Fibroblast of lung (primary cell): ENCODE measurements around the gene RERE.

Experiments used
- EZH2 ChIP-seq: IDR thresholded peaks from 2 replicates; pipeline ENCODE4 v1.5.1; 2012; ENCODE audit warnings: low read length, control low read depth, mild to moderate bottlenecking; ENCODE audit errors: missing control alignments
- TF ChIP-seq, protein P1 (sequence below), 2 donors: IDR thresholded peaks in 1 of 2; conservative IDR thresholded peaks in 1 of 2; 1 replicate in 1 of 2; 2 replicates in 1 of 2; pipeline ENCODE4 v1.5.1; 2011 to 2012; ENCODE audit warnings: low read length in 2 of 2, control low read depth in 1 of 2, inconsistent platforms in 1 of 2, low read depth in 1 of 2, mild to moderate bottlenecking in 1 of 2

DNA sequence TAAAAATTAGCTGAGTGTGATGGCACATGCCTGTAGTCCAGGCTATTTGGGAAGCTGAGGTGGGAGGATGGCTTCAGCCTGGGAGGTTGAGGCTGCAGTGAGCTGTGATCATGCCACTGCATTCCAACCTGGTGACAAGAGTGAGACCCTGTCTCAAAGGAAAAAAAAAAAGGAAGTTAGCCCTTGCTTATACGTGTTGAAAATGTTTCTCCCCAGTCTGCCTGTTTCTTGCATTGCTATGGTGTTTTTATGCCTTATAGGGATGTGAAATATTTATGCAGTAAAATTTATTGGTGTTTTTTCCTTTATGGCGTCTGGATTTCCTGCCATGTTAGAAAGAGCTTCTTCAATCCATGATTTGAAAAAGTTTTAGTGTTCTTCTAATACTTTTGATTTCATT, 3.6 kb upstream of the RERE start:
- TF ChIP-seq, protein P1, sequence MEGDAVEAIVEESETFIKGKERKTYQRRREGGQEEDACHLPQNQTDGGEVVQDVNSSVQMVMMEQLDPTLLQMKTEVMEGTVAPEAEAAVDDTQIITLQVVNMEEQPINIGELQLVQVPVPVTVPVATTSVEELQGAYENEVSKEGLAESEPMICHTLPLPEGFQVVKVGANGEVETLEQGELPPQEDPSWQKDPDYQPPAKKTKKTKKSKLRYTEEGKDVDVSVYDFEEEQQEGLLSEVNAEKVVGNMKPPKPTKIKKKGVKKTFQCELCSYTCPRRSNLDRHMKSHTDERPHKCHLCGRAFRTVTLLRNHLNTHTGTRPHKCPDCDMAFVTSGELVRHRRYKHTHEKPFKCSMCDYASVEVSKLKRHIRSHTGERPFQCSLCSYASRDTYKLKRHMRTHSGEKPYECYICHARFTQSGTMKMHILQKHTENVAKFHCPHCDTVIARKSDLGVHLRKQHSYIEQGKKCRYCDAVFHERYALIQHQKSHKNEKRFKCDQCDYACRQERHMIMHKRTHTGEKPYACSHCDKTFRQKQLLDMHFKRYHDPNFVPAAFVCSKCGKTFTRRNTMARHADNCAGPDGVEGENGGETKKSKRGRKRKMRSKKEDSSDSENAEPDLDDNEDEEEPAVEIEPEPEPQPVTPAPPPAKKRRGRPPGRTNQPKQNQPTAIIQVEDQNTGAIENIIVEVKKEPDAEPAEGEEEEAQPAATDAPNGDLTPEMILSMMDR (conservative IDR thresholded peaks at IDR 0.05 in 1 of 2, IDR thresholded peaks at IDR 0.05 in 1 of 2; ENCODE audit: low read depth in 1 of 2, low read length in 2 of 2) = no peak
- no peak for TF ChIP-seq EZH2
